Measurements from ENCODE around the gene MYH14. TPM values are rescaled to one million over a fixed set of nuclear protein-coding genes. Genes with fewer than 3 reads are reported as not detected.
"Not testable (repeated sequence)": the region's sequence is repeated elsewhere in the genome, so short reads cannot be mapped to it uniquely, and the experiment has no call there.

MYH14 gene
- total RNA-seq, 2 experiments from 2014 or later, result not detected

DNA sequence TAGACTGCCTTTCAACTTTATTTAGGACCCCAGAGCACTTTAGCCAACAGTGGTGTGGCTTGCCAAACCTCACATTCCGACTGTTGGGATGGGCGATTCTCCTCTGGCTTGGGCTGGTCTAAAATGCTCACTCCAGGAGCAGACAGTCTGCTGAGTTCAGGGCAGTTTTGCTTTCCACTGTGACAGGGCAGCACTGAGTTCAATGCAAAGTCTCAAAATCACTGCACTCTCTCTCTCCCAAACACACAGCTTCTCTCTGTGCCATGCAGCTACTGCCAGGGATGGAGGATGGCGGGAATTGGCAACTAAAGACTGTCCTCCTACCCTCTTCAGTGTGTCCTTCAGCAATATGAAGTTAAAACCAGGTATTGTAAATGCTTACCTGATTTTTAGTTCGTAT is 148.8 kb downstream of the MYH14 start:
- Mint-ChIP-seq H3K27ac (no peak overlapping the region), H3K4me1 (ENCODE audit: low read depth) (peaks cover 15% of the 10 kb centered on the region), H3K9me3 (no peaks in the 10 kb centered on the region), H3K27me3 (peaks cover 2% of the 10 kb centered on the region), H3K4me3 (no peak overlapping the region), H3K36me3 (ENCODE audit: low read depth) (no peaks in the 10 kb centered on the region)
- intact Hi-C loops (cut with micrococcal nuclease), result no loop called here
- TF ChIP-seq CTCF (IDR thresholded peaks at IDR 0.05), result no peak
- DNase-seq (no peak), ATAC-seq (no peak)
- ChIA-PET POLR2A (no interaction called here), CTCF (interaction anchor here (1.2 to 1.8 kb wide), 2 partner anchors 108 to 204 kb away, joined by 6 to 8 read pairs; no protein-coding TSS in a partner anchor)

DNA sequence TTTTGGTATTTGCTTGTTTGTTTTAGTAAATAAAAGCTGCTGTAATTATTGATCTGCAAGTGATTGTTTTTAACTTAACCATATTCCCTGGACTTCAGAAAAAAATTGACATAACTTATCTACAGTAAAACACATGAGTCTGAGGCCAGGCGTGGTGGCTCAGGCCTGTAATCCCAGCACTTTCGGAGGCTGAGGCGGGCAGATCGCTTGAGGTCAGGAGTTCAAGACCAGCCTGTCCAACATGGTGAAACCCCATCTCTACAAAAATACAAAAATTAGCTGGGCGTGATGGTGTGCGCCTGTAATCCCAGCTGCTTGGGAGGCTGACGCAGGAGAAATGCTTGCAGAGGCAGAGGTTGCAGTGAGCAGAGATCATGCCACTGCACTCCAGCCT is 150.1 kb downstream of the MYH14 start:
- POLR2A ChIA-PET; intact Hi-C loops (cut with micrococcal nuclease); H3K36me3 Mint-ChIP-seq (ENCODE audit: low read depth); DNase-seq; H3K4me3 Mint-ChIP-seq; ATAC-seq; H3K9me3 Mint-ChIP-seq; CTCF ChIA-PET; H3K27ac Mint-ChIP-seq; H3K27me3 Mint-ChIP-seq: not testable (repeated sequence)
- peaks cover 14% of the 10 kb centered on the region for H3K4me1 Mint-ChIP-seq (ENCODE audit: low read depth)

DNA sequence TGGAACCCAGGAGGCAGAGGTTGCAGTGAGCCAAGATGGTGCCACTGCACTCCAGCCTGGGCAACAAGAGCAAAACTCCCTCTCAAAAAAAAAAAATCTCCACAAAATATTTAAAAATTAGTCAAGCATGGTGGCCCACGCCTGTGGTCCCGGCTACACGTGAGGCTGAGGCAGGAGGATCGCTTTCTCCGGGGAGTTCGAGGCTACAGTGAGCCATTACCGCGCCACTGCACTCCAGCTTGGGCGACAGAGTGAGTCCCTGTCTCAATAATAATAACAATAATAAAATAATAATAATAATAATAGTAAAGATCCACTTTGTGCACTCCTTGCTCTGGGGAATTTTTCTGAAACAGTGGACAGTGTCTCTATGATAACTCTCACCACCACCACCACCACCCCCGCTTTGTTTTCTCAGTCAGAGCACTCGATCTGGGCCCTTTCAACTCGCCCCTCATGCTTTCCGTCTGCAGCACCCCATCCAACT is 153.3 kb downstream of the MYH14 start:
- Mint-ChIP-seq H3K27me3 (peaks cover 2% of the 10 kb centered on the region), H3K4me3 (no peak overlapping the region), H3K36me3 (ENCODE audit: low read depth) (peaks cover 34% of the 10 kb centered on the region), H3K4me1 (ENCODE audit: low read depth) (peaks cover 43% of the 10 kb centered on the region), H3K9me3 (peaks cover 3% of the 10 kb centered on the region), H3K27ac (no peak overlapping the region)
- ATAC-seq (no peak), DNase-seq (no peak)
- intact Hi-C loops (cut with micrococcal nuclease), result loop anchor here (1.0 kb wide), 1 partner anchor 105 kb away; no protein-coding TSS in a partner anchor
- POLR2A ChIA-PET, result interaction anchor here (0.6 to 2.0 kb wide), 7 partner anchors 13 to 120 kb away, joined by 3 to 8 read pairs (median 4); partner anchors contain the start of genes GARIN5A and NR1H2
- TF ChIP-seq CTCF (IDR thresholded peaks at IDR 0.05), result no peak
- CTCF ChIA-PET, result interaction anchor here (0.9 to 3.2 kb wide), 26 partner anchors 8 to 565 kb away, joined by 3 to 42 read pairs (median 6); partner anchors contain the start of genes GARIN5A, JOSD2, NR1H2 and POLD1

DNA sequence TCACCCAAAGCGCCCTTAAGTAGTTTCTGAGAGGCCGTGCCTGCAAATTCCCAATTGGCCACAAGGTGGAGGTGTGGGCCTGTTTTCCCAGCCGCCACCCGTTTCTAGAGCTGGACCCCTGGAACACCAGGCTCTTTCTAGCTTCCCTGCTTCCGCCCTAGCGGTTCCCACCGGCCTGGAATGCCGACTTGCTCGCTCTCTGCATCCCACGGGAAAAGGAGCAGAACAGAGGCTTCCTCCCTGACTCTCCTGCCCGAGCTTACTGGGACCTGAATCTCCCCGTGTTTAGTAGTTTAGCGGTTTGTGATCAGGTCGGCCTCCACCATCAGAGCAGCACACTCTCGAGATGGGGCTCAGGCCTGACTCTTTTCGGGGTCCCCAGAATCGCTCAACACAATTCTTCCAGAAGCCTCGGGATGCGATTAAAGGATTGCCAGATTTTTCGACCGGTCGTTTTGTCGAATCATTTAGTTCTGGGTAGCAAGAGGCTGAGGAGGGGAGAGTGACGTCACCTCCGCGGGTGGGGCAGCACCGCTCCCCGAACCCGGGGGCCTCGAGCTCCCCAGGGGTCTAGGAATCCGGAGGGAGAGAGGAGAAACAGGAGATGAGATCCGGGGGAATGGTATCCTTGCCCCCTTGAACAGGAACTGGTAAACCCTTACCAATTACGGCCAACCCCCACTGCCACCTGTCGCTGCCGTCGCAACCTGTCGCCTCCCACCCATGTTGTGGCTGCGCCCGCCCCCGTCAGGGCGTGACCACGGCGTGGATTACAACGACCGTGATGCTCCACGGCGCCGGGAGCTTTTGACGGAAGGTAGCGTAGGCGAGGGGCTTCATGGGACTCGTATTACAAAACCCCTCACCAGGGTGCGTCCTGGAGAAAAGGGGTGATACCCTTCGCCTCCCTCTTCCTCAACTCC is 154.0 kb downstream of the MYH14 start:
- Mint-ChIP-seq H3K27me3 (peaks cover 2% of the 10 kb centered on the region), H3K4me3 (peak overlapping the region; percentile 80), H3K27ac (peak overlapping the region; percentile 96), H3K9me3 (peaks cover 3% of the 10 kb centered on the region), H3K36me3 (ENCODE audit: low read depth) (peaks cover 36% of the 10 kb centered on the region), H3K4me1 (ENCODE audit: low read depth) (peaks cover 50% of the 10 kb centered on the region)
- TF ChIP-seq CTCF (IDR thresholded peaks at IDR 0.05), result peak; percentile 93
- intact Hi-C loops (cut with micrococcal nuclease), result loop anchor here (1.0 kb wide), 1 partner anchor 104 kb away; no protein-coding TSS in a partner anchor
- peak; percentile 71 for ATAC-seq
- ChIA-PET POLR2A (interaction anchor here (0.5 to 2.0 kb wide), 12 partner anchors 12 to 120 kb away, joined by 3 to 8 read pairs (median 4); partner anchors contain the start of genes GARIN5A, NR1H2 and POLD1), CTCF (interaction anchor here (0.6 to 3.2 kb wide), 32 partner anchors 9 to 565 kb away, joined by 3 to 42 read pairs (median 5); partner anchors contain the start of genes GARIN5A, JOSD2, NR1H2 and POLD1)
- peak; percentile 90 for DNase-seq

DNA sequence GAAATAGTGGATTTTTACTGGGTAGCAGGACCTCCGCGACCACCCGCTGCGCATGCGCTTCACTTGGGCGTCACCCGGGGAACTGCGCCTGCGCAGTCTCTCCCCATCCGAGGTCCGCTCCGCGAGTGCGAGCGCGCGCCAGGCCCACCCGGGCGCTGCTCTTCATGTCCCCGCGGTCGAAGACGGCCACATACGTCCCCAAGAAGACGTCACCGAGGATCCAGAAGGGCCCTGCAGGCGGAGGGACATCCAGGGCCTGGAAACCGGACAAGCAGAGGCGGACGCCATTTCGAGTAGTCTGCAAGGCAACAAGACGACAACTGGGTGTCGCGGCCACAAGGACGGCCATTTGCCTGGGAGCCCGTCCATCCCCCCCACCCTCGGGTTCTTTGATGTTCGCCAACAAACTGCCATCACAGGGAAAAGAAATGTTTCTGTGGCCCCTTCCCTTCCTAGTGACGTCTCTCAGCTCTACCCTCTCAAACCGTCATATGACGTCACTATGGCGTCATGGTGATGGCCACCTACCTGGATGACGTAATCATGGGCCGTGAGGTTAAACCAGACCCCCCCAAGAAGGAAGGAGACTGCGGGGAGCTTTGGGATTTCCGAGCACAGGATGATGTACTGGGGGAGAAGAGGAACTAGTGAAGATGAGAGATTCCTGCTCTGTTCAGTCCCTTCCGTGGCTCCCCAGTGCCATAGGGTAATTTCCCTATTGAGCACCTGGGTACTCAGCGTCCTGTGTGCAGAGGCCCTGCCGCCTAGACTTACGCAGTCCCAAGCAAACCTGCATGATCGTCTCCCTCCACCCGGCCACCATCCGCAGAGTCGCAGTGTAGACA is 155.3 kb downstream of the MYH14 start:
- intact Hi-C loops (cut with micrococcal nuclease), result no loop called here
- Mint-ChIP-seq H3K9me3 (peaks cover 3% of the 10 kb centered on the region), H3K27ac (peak overlapping the region; percentile 96), H3K4me1 (ENCODE audit: low read depth) (peaks cover 60% of the 10 kb centered on the region), H3K36me3 (ENCODE audit: low read depth) (peaks cover 36% of the 10 kb centered on the region), H3K27me3 (no peaks in the 10 kb centered on the region), H3K4me3 (peak overlapping the region; percentile 80)
- ATAC-seq (no peak), DNase-seq (peak; percentile 74)
- ChIA-PET CTCF (interaction anchor here (1.1 to 3.2 kb wide), 11 partner anchors 8 to 366 kb away, joined by 3 to 42 read pairs (median 10); partner anchors contain the start of gene NR1H2), POLR2A (interaction anchor here (1.0 to 2.0 kb wide), 6 partner anchors 16 to 52 kb away, joined by 3 to 8 read pairs (median 5); partner anchors contain the start of genes NR1H2 and POLD1)
- no peak for TF ChIP-seq CTCF (IDR thresholded peaks at IDR 0.05)
